NCI-H187 treated with DMSO at 0.1 percent for 48 hours (cell line): ENCODE data around the gene ITGA2B.
"Not testable (repeated sequence)": the region's sequence is repeated elsewhere in the genome, so short reads cannot be mapped to it uniquely, and the experiment has no call there.

ENCODE experiments used
- DNase-seq: peaks from one replicate; lab custom pipeline; 2025; lab: John Stamatoyannopoulos, UW

The ITGA2B gene

DNA sequence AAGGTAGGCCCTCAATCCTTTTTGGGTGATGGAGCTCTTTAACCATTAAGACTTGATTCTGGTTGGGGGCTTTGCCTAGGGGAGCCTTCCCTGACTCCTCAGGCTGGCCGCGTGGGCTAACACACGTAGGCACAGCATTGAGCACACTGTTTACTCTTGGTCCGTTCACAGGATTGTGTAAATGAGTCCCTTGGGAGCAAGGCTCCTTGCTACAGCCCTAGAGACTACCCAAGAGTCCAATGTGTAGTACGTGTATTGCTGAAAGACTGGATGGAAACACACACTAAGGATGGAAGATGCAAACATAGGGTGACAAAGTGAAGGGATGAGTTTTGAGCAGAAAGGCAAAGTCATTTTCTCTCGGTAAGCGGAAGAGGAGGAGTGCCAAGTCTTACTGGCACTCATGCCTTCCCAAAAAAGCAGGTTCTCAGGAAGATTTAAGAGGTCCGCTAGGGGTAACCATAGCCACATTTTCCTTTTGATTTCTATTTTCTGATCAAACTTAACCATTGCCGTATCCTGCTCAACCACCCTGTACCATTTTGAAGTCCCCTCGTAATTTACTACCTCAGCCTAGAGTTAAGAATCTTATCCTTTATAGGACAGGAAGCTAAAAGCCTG, 911 bp upstream of the ITGA2B start:
- DNase-seq: no peak

DNA sequence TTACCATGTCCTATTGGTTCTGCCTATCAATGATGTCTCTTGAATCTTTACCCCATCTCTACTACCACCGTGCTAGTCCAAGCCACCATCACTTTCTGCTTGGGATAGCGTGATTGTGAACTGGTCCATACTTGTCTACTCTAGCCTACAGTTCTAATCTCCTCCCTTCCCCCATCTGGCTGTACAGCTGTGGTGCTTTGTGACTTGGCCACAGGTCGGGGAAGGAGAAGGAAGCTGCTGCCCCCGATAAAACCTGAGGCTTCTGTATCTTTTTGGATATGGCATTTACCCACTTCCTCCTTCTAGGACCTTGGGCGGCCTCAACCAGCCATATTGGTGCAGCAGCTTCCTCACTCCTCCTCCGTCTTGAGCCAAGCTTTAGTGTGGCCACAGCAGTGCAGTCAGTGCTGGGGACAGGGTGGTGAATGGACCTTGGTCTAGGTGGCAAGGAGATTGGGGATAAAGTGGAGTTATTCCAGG, 314 bp upstream of the ITGA2B start:
- no peak for DNase-seq

DNA sequence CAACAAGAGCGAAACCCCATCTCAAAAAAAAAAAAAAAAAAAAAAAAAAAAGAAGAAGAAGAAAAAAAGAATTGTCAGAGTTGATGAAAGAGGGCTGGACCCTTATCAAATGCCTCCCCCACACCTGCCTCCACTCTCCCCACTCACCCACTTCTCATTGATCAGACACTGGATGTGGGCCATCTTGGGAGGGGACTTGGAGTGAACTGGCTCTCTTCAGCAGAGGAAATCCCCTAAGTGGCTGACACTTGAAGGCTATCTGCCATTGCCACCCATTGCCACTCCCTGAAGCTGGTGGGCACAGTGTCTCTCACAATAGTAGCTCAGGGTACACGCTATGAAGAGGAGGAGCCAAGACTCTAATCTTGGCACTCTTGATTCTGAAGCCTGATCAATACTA, 1.6 kb downstream of the ITGA2B start:
- no peak for DNase-seq

DNA sequence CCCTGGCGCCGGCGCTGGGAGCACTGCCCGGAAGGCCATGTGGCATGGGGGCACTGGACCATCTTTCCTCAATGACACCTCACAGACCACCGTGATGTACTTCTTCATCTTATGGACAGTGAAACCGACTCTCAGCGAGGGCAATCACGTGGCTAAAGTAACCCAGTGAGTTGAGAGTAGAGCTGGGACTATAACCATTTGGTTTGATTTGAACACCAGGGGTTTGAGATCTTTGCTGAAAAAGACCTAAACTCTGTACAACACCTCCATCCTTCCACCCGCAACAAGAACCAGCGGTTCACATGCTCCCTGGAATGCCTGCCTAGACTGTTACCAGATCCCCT, 3.3 kb downstream of the ITGA2B start:
- DNase-seq: no peak

DNA sequence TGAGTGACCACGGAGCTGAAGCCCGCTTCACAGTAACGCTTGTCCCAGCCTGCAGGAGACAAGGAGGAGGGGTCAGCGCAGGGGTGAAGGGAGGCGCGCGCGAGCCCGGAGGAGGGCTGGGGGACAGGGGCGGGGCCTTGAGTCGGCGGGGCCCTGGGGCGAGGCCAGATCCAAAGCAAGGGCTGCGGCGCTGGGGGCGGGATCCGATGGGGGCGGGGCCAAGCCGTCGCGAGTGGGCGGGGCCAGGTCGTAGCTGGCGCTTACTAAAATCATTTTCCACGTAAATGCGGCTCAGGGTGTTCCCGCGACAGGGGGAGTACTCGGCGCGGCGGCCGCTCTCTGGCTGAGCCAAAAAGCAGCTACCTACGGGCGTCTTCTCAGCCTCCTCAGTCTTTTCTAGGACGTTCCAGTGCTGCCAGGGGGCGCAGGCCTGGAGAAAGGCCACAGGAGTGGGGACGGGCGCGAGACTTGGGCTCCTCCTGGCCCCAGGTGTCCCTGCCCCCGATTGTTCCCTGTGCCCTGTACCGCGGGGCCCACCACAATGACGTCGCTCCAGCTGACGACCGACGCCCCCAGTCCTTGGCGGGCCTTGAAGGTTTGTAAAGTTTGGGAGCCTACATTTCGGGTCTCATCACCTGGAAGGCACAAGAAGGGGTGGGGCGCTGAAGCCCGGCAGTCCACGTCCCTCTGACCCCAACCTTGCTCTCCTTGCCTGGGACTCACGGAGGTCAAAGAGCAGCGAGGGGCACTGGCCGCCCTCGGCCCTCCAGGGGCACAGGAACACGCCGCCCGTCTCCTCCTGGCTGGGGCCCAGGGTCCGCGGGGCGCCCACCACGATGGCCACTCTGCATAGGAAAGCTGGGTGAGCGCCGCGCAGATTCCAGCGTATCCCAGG, 3.9 kb downstream of the ITGA2B start:
- no peak for DNase-seq

GRCh38 chr17:44384823-44385286, 4.6 kb downstream of the ITGA2B start:
- DNase-seq: no peak

GRCh38 chr17:44384281-44384822, 5.1 kb downstream of the ITGA2B start:
- no peak for DNase-seq

- no peak for DNase-seq
Observed at GRCh38 chr17:44383861-44384260, 5.6 kb downstream of the ITGA2B start.

- no peak for DNase-seq
Observed at GRCh38 chr17:44383363-44383762, 6.1 kb downstream of the ITGA2B start.

- no peak for DNase-seq
Observed at GRCh38 chr17:44382917-44383316, 6.5 kb downstream of the ITGA2B start.

DNA sequence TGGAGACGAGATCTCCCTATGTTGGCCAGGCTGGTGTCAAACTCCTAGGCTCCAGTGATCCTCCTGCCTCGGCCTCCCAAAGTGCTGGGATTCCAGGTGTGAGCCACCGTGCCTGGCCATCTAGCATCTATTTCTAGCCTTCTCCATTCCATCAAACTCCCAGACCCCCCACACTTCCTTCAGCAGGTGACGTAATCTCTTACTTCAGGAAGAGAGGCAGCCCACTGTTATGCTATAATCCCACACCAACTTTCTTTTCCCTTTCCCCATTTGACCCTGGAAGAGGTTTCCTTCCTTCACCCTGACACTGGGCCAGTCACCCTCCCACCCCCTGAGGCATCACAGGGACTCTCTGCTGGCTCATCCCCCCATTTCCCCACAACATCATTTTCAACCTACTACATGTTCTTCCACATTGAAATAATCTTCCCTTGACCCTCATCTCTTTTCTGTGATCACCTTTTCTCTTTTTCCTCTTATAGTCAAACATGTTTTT, 7.6 kb downstream of the ITGA2B start:
- DNase-seq: no peak

- no peak for DNase-seq
Observed at GRCh38 chr17:44380767-44381166, 8.7 kb downstream of the ITGA2B start.

- DNase-seq: no peak
Observed at GRCh38 chr17:44379887-44380286, 9.6 kb downstream of the ITGA2B start.

DNA sequence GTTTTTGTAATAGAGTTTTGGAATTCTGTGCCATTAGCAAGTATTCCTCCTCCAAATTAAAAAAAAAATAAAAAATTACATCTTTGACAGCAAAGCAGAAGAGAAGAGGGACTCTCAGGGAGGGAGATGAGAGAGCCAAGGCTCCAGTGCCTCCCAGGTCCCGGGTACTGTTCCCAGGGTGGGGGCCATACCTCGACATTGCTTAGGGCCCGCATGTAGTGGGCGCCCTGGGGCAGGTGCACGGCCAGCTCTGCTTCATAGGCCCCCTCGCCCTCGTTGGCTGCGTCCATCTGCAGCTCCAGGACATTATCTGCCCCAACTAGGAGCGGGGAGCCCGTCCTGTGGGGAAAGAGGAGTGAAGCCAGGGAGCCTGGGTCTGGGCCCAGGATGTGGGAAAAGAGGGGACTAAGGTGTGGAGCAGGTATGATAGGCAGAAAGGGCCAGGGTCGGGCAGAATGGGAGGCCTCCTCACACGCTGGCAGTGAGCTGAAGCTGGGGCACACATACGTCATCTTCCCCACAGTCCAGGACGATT, 11.2 kb downstream of the ITGA2B start:
- no peak for DNase-seq

DNA sequence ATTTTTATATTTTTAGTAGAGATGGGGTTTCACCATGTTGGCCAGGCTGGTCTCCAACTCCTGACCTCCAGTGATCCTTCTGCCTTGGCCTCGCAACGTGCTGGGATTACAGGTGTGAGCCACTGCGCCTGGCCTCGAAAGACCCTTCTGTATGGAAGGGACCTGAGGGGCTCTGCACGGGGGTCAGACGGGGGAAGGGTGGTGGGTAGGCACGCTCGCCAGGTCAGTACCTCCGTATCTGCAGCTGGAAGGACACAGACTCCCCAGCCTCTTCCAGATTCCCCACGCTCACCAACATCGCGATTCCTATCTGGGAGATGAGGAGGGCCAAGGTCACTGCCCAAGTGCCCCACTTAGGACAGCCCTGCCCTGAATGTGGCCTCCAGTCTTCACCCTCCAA, 12.7 kb downstream of the ITGA2B start:
- DNase-seq: no peak

GRCh38 chr17:44376124-44376523, 13.3 kb downstream of the ITGA2B start:
- DNase-seq: no peak

DNA sequence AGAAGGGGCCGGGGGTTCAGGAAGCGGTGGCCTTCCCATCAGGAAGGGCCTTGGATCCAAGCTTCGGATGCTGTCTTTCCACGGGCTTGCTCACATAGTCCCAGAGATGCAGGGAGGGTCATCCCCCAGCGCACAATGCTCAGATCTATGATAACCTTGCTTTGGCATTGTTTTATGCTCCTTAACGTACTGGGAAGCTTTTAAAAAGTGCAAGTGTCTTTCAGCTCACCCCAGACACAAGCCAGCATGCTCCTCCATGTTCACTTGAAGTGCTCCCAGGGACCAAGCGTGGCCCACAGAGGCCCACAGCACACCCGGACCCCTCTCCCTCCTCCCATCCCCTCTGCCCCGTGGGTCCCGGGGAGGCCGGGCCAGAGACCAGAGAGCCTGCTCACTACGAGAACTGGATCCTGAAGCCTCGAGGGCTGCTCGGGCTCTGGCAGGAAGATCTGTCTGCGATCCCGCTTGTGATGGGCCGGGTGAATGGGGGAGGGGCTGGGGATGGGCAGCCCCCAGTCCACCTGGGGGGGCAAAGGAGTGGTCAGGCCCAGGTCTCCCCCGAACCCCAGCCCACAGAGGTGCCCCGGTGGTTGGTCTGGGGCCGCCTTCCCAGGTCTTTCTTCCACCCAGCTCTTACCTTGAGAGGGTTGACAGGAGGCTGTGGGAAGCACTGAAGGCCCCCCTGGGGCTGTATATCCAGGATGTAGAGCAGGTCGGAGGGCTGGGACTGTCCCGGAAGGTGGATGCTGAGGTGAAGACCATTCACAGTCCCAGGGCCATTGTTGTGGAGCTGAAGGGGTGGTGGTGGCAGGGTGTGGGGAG, 14.0 kb downstream of the ITGA2B start:
- DNase-seq: no peak

- DNase-seq: no peak
Observed at GRCh38 chr17:44374306-44375195, 14.9 kb downstream of the ITGA2B start.

GRCh38 chr17:44372036-44372435, 17.4 kb downstream of the ITGA2B start:
- no peak for DNase-seq

DNA sequence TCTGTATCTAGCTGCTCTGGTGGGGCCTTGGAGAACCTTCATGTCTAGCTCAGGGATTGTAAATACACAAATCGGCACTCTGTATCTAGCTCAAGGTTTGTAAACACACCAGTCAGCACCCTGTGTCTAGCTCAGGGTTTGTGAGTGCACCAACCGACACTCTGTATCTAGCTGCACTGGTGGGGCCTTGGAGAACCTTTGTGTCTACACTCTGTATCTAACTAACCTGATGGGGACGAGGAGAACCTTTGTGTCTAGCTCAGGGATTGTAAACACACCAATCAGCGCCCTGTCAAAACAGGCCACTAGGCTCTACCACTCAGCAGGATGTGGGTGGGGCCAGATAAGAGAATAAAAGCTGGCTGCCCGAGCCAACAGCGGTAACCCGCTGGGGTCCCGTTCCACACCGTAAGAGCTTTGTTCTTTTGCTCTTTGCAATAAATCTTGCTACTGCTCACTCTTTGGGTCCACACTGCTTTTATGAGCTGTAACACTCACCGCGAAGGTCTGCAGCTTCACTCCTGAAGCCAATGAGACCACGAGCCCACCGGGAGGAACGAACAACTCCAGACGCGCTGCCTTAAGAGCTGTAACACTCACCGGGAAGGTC, 19.9 kb downstream of the ITGA2B start:
- not testable (repeated sequence) for DNase-seq
